ENCODE data around the gene CDK10.

DNA sequence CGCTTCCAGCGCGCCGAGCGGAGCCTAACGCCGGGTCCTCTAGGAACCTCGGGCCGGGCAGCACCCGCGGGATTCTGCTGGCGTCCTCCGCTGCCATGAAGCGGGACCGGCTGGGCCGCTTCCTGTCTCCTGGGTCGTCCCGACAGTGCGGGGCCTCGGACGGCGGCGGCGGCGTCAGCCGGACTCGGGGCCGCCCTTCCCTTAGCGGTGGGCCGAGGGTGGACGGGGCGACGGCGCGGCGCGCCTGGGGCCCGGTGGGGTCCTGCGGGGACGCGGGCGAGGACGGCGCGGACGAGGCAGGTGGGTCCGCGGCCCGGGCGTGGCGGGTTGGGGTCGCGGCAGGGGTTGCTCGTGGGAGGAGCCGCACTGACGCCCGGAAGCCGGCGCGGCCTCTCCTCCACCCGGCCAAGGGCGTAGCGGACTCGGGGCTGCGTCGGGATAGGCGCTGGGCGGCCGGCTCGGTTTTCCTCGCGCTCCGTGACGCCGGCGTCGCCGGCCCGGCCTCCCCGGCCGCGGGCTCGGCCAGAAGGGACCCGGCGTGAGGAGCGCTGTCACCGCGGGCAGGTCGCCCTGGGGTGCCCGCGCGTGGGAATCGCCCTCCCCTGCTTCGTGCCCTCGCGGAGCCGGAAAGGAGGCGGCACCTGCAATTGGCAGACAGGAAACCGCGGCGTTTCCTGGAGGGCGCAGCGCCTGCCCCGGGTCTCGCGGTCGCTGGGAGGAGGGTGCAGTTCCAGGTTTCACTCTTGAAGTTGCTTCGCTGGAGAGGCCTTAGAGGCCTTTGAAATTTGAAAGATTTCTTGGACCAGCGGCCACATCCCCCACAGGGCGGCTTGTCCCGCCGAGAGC lies 35.3 kb downstream of the CDK10 start:
- TF ChIP-seq, protein P1, sequence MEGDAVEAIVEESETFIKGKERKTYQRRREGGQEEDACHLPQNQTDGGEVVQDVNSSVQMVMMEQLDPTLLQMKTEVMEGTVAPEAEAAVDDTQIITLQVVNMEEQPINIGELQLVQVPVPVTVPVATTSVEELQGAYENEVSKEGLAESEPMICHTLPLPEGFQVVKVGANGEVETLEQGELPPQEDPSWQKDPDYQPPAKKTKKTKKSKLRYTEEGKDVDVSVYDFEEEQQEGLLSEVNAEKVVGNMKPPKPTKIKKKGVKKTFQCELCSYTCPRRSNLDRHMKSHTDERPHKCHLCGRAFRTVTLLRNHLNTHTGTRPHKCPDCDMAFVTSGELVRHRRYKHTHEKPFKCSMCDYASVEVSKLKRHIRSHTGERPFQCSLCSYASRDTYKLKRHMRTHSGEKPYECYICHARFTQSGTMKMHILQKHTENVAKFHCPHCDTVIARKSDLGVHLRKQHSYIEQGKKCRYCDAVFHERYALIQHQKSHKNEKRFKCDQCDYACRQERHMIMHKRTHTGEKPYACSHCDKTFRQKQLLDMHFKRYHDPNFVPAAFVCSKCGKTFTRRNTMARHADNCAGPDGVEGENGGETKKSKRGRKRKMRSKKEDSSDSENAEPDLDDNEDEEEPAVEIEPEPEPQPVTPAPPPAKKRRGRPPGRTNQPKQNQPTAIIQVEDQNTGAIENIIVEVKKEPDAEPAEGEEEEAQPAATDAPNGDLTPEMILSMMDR (IDR thresholded peaks at IDR 0.05; ENCODE audit: low read depth, low read length), result no peak
- no peak for TF ChIP-seq EZH2phosphoT487 (IDR thresholded peaks at IDR 0.05; ENCODE audit: low read depth)

Data from OCI-LY3 (cell line).